HL-60 (cell line): Measurements from ENCODE around the gene CEP162.

Source experiments
- POLR2AphosphoS5 ChIP-seq: IDR thresholded peaks from 2 replicates; pipeline ENCODE4 v1.6.1; 2012; ENCODE audit warnings: low read depth
- TF ChIP-seq, protein P1 (sequence below): IDR thresholded peaks from one replicate; pipeline ENCODE4 v1.5.1; 2011; ENCODE audit warnings: low read length, control low read depth, inconsistent platforms; ENCODE audit not compliant: insufficient read depth

DNA sequence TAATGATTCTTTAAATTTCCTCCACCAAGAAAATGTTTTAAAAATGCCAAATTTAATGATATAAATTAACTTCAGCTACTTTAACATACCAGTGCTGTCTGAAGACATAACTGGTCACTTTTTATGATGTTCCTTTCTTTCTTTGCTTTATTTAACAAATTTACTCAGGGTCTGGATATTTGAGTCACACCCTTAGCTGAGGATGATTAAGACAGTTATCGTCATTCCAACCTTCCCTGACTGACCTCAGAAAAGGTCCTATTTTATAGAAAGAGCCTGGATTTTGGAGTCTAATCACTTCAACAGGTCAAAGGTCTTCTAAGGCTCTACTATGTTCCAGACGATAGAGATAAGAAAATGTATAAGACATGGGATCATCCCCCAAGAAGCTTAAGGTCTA lies 47.4 kb upstream of the CEP162 start:
- TF ChIP-seq POLR2AphosphoS5, result no peak
- TF ChIP-seq, protein P1, sequence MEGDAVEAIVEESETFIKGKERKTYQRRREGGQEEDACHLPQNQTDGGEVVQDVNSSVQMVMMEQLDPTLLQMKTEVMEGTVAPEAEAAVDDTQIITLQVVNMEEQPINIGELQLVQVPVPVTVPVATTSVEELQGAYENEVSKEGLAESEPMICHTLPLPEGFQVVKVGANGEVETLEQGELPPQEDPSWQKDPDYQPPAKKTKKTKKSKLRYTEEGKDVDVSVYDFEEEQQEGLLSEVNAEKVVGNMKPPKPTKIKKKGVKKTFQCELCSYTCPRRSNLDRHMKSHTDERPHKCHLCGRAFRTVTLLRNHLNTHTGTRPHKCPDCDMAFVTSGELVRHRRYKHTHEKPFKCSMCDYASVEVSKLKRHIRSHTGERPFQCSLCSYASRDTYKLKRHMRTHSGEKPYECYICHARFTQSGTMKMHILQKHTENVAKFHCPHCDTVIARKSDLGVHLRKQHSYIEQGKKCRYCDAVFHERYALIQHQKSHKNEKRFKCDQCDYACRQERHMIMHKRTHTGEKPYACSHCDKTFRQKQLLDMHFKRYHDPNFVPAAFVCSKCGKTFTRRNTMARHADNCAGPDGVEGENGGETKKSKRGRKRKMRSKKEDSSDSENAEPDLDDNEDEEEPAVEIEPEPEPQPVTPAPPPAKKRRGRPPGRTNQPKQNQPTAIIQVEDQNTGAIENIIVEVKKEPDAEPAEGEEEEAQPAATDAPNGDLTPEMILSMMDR, result no peak
